HG03103 (cell line): Measurements from ENCODE around the gene NFATC2.

Experiments used
- ATAC-seq: cut with Tn5 transposase; IDR thresholded peaks from one replicate; pipeline ENCODE4 v1.9.1; 2021; ENCODE audit warnings: low read depth; ENCODE audit not compliant: unreplicated experiment

The NFATC2 gene

DNA sequence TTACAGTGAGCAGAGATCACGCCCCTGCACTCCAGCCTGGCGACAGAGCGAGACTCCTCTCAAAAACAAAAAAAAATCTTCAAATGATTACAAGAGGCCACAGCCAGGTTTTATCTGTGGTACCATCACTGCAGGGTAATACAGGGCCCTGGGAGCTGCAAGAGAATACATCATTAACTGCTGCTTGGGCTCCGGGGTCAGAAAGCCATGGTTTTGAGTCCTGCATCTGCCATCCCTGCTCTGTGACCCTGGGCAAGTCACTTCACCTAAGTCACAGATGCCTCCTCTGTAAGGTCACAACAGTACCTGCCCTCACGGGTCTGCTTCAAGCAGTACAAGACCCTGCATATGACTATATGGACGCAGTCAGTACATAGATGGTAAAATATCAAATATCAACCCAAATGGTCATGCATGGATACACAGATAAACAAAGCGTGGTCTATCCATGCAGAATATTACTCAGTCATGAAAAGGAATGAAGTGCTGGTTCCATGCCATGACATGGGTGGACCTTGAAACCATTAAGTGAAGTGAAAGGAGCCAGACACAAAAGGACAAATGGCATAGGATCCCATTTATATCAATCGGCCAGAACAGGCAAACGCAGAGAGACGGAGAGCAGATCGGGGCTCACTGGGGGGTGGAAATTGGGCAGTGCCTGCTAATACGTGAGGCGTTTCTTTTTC is 83.6 kb downstream of the NFATC2 start:
- no peak for ATAC-seq

DNA sequence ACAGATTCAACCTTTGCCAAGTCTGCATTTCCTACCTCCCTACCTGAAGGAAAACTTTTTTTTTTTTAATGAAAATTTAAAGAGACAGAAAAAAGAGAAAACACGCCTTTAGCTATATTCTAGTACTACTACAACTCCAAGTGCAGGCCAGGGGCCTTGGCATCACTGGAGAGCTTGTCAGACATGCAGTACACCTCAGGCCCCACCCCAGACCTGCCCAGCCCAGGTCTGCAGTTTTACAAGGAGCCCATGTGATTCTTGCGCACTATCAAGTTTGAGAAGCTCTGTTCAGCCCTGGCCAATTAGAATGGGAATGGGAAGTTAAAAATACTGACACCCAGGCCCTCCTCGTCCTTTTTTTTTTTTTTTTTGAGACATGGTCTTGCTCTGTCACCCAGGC is 85.0 kb downstream of the NFATC2 start:
- ATAC-seq, result no peak

DNA sequence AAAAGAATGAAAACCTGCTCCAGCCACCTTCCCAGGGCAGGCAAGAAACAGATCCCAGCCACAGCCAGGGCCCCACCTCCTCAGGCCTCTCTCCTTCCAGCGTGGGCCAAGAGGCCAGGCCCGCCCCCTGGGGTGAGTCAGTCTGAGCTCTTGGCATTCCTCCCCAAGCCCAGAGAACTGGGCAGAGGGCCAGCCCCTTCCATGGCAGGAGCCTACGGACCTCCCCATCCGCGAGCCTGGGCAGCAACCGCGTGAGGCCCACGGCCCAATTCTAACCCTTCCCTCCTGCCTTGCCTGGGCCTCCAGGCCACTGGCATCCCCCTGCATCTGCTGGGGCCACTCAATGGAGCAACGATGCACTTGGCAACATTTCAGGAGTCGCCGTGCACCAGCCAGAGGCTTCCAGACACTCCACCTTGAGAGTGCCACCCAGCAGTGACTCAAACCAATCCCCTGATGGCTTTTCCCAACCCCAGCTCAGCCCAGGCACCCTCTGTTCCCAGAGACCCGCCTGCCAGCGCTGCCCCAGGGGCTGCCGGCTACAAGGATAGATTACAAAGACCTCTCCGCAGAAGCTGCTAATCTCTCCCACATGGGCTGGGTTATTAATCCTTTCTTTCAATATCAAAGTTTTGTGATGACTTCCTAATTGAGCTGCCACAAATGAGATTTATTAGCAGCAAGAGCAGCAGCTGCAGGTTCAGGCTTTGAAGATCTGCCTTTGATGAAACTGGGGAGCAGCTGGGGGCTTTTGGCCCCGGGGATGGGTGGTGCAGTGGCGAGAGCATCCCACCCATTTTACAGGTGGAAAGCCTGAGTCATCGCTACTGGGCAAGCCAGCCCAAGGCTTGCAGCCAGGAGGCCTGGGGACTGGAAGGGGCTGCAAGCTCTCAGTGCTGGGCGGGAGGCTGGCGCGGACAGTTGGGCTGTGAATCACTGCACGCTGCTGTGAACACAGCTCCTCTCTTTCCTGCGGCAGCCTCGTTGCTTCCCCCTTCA is 85.7 kb downstream of the NFATC2 start:
- no peak for ATAC-seq

DNA sequence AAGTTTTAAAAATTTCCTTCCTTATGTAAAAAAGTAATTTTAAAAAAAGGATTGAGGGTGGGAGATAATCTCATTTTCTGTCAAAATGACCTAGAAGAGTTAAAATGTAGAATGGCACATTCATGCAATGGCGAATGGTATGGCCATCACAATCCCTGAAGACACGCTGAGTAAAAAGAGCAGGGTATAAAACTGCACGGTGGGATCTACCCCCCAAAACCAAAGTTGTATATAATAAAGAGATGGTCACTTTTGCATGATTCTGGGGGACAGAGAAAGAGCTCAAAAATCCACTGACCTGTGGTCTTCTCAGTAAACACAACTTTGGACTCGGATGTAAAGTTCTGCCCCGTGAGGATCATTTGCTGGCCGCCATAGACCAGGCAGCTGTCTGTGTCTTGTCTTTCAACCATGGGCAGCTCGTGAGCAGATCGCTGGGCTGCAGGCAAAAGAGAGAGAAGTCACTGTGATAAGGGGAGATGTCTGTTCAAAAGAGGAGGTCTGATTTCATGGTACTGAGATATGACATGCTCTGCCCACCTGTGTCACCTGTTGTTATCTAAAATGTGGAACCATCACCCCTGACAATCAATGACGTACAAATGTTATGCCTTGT is 88.2 kb downstream of the NFATC2 start:
- no peak for ATAC-seq

DNA sequence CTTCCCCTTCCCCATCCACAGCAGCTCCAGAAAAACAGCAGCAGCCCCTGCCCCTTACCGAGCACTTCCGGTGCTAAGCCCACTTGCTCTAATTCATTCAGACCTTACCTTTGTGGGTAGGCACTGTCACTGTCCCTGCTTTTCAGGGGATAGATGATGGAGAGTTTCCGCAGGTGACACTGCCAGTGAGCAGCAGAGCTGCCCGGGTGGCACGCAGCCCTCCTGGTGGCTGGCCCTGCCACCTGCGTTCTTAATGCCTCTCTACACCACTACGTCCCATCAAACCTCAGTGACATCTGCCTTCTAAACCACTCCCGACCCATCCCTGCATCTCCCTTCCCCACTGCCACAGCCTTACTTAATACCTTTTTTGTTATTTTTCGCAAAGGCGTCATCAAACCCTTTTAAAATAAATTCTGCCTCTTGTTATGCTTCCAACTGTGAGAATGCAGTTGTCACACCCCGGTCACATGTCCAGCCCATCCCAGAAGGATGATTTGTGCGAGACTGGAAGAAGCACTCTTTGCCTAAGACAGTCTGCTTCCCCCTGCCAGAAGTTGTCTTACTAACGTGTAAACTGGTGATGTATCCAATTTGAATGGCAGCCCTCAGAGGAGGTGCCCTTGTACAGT is 89.7 kb downstream of the NFATC2 start:
- no peak for ATAC-seq

DNA sequence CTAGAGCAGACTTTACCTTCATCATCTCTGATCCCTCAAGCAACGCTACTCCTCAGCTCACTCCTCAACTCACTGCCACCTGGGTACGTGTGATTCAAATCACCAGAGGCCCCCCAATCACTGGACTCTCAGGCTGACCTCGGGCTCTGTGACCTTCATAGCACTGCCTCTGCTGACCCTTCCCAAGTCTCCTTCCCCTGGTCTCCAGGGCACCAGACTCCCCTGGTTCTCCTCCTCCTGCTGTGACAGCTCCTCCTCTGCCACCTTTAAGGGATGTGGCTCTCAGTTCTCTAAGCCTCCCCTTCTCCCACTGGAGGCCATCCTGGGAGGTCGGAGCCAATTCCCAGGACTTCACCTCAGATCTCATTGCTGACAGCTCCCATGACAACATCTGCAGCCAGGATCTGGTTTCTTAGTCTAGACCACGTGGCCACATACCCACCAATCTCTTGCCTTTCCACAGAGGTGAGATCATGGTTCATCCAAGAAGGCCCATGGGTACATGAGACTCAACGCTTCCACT is 90.4 kb downstream of the NFATC2 start:
- no peak for ATAC-seq

- ATAC-seq, result no peak
These were observed 91.0 kb downstream of the NFATC2 start for GRCh38 chr20:51451484-51451883.

GRCh38 chr20:51450984-51451383 is 91.5 kb downstream of the NFATC2 start:
- ATAC-seq, result no peak

- no peak for ATAC-seq
These were observed 92.3 kb downstream of the NFATC2 start for GRCh38 chr20:51450221-51450712.

- no peak for ATAC-seq
These were observed 92.9 kb downstream of the NFATC2 start for GRCh38 chr20:51449498-51450220.

DNA sequence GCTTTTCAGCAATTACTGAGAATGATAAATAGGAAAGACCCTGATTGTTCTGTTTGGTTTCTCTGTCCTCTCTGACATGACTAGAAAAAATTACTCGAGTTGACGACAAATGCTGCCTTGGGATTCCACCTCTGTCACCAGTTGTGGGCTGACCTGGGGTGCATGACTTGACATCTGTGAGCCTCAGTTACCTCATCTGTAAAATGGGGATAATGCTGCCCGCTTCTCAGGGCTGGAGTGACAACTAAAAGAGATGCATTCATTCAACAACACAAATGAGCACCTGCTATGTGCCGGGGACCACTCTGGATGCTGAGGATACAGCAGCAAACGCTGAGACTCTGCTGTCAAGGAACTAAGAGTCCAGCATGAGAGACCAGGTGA is 94.8 kb downstream of the NFATC2 start:
- no peak for ATAC-seq

GRCh38 chr20:51447097-51447764 is 95.3 kb downstream of the NFATC2 start:
- no peak for ATAC-seq

- no peak for ATAC-seq
These were observed 95.9 kb downstream of the NFATC2 start for GRCh38 chr20:51446656-51447055.

- no peak for ATAC-seq
These were observed 96.3 kb downstream of the NFATC2 start for GRCh38 chr20:51446230-51446629.

GRCh38 chr20:51445591-51445990 is 96.9 kb downstream of the NFATC2 start:
- ATAC-seq, result no peak

- no peak for ATAC-seq
These were observed 97.5 kb downstream of the NFATC2 start for GRCh38 chr20:51444922-51445438.

GRCh38 chr20:51444467-51444866 is 98.1 kb downstream of the NFATC2 start:
- ATAC-seq, result no peak

GRCh38 chr20:51442602-51443001 is 99.9 kb downstream of the NFATC2 start:
- ATAC-seq, result no peak

DNA sequence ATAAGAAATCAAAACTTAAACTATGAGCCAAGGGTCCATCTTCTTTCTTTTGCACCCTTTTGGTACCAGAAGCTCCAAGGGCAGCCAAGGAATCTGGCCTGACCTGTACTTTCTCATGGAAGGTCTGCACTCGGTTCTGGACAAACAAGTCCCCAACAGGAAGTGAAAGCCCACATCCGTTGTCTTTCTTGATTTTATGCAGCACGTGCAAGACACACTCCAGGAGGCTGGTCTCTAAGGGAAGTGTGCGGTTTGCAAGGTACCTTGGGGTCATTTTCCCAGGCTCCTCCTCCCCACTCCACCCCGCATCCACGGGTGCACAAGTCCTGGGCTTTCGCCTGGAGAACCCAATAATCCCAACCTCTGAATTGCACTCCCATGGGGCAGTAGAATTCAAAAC is 101.9 kb downstream of the NFATC2 start:
- no peak for ATAC-seq
